Pulmonary artery endothelial cell (primary cell): ENCODE data around the gene PRPF6. TPM values are rescaled to one million over a fixed set of nuclear protein-coding genes. Genes with fewer than 3 reads are reported as not detected.

Experiments
- DNase-seq: peaks from one replicate; pipeline ENCODE4 v3.0.0-alpha.2; 2011; ENCODE audit warnings: low read depth, low spot score
- total RNA-seq: library from RNA; depleted of rRNA; stranded (reverse); fragments of >200 nt; gene quantifications from 2 replicates; pipeline ENCODE4 v1.2.3, GENCODE V29; 2014

Gene PRPF6, protein sequence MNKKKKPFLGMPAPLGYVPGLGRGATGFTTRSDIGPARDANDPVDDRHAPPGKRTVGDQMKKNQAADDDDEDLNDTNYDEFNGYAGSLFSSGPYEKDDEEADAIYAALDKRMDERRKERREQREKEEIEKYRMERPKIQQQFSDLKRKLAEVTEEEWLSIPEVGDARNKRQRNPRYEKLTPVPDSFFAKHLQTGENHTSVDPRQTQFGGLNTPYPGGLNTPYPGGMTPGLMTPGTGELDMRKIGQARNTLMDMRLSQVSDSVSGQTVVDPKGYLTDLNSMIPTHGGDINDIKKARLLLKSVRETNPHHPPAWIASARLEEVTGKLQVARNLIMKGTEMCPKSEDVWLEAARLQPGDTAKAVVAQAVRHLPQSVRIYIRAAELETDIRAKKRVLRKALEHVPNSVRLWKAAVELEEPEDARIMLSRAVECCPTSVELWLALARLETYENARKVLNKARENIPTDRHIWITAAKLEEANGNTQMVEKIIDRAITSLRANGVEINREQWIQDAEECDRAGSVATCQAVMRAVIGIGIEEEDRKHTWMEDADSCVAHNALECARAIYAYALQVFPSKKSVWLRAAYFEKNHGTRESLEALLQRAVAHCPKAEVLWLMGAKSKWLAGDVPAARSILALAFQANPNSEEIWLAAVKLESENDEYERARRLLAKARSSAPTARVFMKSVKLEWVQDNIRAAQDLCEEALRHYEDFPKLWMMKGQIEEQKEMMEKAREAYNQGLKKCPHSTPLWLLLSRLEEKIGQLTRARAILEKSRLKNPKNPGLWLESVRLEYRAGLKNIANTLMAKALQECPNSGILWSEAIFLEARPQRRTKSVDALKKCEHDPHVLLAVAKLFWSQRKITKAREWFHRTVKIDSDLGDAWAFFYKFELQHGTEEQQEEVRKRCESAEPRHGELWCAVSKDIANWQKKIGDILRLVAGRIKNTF
- 71.7 and 83.0 TPM in 2 replicates for total RNA-seq

DNA sequence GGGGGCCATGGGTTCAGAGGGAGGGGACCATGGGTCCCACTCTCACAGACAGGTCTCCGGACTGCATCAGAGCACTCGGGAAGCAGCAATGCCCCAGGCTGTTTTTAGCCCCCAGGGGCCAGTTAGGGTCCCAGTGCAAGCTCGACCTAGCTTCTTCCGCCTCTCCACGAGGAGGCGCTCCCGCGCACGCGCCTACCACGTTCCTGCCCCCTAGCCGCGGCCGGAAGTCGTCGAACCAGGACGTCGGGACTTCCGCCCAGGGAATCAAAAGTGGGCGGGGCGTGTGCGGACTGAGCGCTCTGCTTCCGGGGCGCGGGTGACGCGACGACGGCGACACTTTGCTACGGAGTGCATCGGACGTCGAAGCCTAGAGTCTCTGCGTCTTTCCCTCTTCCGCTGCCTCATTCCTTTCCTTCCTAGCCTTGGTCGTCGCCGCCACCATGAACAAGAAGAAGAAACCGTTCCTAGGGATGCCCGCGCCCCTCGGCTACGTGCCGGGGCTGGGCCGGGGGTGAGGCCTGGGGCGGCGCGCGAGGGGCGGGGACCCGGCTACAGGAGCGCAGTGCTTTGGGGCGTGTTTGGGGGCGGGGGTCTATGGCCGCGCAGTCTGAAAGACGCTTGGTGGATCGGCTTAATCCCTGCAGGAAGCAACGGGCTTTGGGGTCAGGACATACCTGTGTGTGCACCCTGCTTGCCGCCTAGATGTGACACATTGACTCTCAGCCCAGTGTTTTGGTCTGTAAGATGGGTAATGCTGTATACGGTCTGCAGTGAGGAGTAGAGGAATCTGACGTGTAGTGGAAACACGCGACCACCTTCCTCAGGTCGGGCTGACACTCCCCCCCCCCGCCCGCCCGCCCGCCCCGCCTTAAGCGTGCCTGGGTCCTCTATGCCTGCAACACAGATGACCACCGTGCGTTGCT is at the start of gene PRPF6:
Gene PRPF6 (plus strand): TSS at position 327 of the 923 bp plus-strand sequence. CDS start 114 bp downstream, at position 441.
- peak; percentile 85 for DNase-seq

DNA sequence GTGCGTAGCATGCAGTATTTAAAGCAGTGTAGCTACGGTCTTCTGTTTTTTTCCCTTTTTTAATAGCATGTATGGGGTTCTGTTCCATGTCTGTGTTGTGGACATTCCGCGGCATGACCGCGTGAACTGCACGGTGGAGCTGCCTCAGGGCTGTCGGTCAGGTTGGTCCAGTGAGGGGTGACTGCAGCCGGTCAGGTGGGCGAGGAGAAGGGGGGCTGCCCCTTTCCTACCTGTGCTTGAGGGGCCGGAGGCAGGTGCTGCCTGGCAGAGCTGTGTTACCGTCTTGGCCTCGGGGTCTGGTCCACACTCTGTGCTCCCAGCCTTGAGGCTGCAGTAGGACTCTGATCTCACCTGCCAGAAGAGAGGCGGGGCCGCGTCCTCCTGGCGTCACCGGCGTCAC is 49.2 kb upstream of the PRPF6 start:
- DNase-seq, result no peak

DNA sequence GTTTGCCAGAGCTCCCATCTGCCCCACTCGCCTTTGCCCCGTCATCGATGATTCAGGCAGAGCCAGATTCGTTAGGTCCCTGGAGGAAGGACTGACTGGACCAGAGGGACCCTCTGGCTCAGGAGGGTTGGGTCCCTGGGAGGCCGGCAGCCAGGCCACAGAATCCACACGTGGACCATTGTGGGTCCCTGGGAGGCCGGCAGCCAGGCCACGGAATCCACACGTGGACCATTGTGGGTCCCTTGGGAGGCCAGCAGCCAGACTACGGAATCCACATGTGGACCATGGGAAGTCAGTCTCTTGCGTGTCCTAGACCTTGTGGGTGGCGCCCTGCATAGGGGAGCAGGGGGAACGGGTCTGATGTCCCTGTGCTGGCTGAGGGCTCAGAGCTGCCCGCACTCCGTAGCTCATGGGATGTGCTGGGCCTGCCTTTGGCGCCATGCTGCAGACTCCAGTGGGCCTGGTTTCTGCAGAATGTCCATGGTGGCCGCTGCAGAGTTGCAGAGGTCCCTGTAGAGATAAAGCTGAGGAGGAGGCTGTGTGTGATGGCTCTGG is 48.2 kb upstream of the PRPF6 start:
- no peak for DNase-seq

DNA sequence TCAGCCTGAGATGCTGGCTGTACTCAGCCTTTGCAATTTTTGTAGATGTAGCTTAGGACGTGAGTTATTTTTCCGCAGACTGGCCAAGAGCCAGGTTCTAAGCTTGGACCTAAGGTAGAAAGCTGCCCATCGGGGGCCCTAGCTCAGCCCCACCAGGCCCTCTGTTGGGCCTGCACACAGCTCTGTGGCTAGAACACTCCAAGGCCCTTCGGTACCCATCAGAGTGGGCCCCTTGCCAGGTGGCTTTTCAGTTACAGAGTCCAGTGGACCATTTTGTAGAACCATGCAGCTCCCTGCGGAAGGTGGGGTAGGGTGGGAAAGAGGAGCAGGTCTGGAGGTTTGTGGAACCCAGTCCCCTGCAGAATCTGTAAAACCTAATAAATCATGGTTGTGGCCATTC is 47.3 kb upstream of the PRPF6 start:
- no peak for DNase-seq

DNA sequence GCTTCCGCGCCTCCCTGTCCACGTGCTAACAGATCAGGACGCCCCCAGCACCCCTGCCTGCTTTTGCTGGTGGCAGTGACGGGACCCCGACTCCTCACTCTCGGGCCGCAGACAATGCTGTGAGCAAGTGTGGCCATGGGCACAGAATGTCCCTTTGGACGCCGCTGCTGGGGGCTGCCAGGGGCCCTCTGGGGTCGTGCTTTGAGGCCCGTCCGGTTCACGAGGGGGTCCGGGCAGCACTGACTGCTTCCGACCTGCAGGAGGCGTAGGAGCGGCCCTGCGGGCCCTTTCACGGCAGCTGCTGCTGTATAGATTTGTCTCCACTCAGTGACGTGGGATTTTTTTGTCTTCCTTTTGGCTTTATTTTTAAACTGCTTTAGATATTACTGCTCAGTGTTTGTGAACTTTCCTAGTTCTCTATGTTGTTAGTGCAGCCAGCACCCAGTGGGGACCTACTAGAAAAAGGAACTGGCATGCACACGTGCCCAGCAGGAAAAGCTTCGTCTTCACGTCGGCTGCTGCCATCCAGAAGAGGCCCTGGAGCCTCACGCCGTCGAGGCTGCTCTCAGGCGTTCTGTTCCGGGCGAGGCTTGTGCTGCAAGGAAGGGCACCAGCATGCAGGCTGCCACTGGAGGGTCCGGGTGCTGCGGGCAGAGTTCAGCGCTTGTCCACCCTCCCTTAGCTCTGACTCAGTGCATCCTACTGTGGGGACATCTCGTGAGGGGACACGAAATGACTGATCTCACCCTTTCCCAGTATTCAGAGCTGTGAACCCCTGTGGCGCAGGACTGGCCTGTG is 46.5 kb upstream of the PRPF6 start:
- DNase-seq, result no peak

DNA sequence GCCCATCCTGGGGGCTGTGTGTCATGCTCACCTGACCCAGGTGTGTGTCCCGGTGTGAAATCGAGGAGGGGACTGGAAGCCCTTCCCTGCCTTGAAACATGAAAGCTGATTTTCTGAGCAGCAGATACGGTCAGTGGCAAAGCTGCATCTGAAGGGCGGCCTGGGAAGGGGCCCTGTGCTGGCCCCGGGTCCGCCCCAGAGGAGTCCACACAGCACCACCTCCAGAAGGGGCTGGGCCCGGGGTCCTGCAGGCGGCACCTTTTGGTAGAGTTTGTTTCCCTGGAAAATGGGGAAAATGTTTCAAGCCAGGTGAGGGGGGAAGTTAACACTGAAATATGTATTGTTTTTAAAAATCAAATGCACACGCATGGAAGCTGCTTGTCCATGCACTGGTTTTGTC is 45.5 kb upstream of the PRPF6 start:
- no peak for DNase-seq

DNA sequence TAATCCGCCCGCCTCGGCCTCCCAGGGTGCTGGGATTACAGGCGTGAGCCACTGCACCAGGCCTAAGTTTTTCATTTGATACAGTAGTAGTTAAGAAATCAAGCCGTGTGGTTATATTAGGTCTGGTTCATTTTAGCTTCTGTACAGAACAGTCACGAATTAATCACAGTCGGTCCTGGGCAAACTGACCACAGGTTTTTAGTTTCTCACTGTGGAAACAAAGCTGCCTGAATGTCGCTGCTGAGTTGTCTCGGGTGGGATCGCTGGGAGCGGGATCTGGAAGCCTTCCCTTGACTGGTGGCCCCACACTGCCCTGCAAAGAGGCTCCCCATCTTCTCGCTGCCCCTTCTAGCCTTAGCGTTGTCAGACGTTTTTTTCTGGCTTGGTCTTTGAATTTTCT is 43.3 kb upstream of the PRPF6 start:
- DNase-seq, result no peak

DNA sequence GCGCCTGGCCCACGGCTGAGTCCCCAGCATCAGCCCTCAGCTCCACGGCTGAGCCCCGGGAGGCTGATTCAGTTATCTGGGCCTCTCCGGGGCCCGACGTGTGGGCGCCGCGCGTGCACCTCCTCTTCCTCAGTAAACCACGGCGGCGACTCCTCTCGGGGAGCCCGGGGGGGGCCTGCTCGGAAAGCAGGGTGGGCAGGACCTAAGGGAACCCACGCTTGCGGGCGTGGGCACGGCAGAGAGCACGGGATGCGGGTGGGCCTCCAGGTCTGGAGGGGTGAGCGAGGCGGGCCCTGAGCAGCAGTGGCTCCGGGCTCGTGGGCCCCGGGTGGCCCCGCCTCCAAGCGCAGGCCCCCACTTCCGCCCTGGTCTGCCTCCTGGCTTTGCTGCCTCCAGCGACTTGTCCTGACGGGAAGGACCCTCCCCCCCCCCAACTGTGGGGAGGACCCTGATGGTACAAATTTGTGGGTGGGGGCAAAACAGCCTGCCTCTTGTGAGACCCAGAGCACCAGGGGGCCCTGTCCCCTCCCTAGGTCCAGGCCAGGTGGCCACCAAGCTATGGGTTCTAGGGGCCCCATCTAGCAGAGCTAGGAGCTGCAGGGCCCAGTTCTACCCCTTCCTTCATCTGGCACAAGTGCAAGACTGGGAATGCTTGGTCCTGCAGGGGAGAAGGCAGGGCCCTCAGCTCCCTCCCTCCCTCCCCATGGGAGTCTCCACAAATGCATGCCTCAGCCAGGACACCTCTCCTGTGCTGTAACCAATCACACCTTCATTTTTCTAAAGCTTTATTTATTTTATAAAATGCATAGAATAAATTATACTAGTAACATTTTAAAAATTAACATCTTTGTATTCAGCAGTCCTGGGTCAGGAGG is 41.6 kb upstream of the PRPF6 start:
- DNase-seq, result no peak

DNA sequence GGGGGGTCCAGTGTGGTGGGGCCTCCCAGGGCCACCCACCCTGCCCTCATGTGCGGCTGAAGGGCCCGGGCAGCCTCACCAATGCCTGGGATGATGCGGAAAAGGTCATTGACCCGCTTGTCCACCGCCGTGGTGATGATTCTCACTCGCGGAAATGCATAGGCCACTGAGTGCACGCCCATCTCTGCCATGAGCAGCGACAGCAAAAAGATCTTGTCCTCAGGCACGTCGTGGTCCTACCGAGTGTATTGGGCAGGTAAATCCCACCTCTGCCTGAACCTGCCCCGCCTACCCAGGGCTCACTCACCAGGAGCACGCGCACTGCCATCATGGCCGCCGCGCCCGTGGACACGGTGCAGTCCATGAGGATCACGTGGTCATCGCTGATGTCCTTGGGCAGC is 40.9 kb upstream of the PRPF6 start:
- DNase-seq, result no peak

DNA sequence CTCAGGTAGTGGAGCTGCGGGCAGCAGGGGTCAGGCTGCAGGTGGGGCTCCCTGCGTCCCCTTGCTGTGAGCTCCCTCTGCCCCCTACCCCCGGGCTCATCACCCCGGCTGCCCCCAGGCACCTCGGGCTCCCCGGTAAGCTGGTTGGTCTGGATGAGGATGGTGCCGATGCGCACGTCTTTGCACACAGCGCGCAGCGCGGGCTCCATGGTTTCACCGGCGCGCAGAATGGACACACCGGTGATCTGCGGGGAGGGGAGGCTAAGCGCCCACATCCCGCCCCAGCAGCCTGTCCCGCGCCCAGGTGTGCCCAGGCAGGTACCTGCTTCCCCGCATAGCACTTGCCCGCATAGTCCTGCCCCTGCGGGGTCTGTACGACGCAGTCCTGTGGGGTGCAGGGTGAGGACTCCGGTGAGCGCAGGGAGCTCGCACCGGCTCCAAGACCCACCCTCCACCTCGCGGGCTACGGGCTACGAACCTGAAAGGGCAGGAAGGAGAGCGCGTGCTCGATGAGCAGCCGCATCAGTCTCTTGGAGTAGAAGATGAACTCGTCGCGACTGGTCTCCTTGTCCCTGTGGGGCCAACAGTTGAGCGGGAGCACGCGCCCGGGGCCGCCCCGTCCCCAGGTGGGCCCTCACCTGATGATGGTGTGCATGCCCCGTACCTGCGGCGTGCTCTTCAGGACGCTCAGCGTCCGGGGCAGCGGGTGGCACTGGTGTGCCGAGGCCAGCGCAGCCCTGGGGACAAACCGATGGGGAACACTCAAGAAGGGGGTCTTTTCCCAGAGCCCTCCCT is 40.3 kb upstream of the PRPF6 start:
- no peak for DNase-seq

DNA sequence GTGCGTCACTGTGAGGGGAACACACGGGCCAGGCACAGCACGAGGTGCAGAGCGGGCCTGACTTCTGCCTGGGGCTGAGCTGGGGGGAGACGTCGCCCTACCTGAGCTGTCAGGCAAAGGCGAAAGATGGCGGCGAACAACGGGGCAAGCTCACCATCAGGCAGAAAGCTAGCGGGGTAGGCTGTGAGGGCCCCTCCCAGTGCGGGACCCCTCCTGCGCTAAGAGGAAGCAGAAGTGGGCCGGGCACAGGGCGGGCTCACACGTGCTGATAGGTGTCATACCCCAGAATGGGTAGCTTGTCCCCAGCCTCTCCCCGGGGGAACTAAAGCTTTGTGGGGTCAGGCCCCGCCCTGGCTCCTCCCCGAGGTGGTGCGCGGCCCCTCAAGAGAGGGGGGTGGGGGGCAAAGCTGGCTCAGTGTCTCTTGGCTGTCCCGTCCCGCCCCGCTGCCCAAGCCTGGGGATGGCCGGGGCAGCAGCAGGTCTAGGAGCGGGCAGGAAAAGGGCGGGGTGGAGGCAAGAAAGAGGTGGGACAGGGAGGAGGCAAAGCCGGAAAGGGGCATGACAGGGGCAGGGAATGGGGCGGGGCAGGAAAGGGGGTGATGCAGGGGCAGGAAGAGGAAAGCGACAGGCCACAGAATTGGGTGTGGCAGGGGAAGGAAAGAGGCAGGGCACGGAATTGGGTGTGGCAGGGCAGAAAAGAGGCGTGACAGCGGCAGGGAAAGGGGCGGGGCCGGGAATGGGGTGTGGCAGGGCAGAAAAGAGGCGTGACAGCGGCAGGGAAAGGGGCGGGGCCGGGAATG is 39.5 kb upstream of the PRPF6 start:
- DNase-seq, result no peak

DNA sequence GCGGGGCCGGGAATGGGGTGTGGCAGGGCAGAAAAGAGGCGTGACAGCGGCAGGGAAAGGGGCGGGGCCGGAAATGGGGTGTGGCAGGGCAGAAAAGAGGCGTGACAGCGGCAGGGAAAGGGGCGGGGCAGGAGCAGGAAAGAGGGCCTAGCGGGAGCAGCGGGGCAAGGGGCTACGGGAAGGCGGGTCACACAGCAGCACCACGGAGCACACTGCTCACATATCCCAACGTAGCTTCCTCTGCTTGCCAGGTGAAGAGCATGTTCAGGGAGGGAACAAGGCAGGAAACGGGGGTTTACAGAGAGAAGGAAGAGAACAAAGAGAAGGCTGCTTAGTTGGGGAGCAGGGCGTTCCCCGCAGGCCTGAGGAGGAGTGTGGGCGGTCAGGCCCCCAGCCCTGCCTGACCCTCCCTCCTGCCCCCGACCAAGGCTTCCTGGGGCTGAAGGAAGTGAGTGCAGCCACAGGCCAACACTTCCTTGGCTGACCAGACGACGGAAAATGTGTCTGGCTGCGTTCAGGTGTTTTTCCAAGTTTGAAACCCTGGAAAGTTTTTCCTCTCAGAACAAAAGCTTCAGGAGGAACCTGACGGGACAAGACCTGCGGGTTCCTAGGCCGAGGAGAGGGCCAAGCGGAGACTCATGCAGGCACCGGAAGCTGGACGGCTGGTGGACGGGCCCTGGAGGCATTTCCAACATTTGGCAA is 38.5 kb upstream of the PRPF6 start:
- no peak for DNase-seq

DNA sequence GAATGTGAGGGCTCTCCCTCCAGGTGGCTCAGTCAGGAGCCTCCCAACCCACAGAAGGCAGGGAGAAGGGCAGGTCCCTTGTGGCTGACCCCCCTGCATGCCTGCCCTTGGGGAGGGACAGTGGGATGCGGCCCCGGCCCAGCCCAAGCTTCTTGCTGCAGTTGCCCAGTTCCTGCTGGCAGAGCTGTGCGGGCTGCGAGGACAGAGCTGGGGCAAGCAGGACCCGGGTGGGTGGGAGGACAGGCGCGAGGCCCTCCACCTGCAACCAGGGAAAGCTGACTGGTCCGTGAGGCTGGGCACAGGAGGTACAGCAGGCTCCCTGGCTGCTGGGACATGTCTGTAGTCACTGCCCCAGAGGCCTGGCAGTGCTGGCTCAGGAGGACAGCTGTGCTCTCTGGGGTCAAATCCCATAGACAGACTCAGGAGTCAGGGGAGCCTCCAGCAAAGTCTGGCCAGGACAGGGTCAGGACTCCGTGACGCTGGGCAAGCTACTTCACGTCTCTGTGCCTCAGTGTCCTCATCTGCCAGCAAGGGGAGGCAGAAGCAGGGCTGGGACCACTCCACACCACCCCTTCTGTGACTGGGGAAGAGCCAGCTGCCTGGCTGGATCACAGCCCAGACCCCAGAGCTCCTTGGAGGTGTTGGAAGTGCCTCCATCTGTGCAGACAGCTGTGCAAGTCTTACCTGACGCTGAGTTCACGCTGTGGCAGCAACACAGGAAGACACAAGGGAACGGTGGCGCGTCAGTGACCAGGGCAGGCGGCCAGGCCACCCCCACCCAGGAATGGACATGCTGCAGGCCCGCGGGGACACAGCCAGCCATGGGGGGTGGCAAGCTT is 37.7 kb upstream of the PRPF6 start:
- no peak for DNase-seq

DNA sequence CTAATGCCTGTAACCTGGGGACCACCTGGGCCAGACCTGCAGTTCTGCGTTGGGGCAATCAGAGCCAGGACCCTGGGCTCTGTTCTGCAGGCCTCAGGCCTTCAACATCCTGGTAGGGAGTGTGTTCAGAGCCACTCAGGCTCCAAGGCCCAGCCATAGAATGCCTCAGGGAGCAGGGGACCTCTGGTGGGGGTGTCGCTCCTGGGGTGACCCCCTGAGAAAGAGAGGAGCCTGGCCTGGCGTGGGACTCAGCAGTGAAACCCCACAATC is 37.2 kb upstream of the PRPF6 start:
- no peak for DNase-seq

DNA sequence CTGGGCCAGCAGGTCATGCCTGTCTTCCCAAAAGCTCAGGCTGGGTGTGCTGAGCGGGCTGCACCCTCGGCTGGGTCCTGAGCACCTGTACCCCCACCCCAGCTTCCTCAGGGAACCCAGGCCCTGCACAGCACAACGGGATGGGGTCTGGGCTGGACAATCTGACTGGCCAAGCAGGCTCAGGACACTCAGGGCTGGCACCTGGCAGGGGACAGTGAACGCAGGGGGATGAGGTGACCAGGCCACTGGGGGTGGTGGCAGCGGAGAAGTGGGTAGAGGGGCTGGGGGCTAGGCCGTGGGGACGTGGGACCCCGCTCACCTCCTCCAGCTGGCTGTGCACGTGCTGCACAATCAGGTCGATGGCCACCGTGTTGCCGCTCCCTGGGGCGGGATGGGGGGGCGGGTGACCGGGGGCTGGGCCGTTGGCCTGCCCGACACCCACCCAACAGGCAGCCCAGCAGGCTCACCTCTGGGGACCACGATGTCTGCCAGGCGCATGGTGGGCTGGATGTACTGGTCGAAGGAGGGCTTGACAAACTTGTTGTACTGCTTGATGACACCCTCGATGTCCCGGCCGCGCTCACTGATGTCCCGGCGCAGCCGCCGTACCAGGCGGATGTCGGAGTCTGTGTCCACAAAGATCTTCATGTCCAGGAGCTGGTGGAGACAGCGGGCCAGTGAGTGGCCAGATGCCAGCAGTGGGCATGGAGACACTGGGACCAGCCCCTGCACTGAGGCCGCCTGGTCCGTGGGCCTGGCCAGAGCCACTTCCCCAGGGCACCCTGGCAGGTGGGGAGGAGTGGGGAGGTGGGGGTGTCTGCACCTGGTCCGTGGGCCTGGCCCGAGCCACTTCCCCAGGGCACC is 36.6 kb upstream of the PRPF6 start:
- DNase-seq, result no peak
